Neural progenitor cell (in vitro differentiated cells): ENCODE data around the gene FOXL2NB. TPM values are rescaled to one million over a fixed set of nuclear protein-coding genes. Genes with fewer than 3 reads are reported as not detected.
A peak's percentile ranks its signal among the peaks of the same experiment; 100 is the strongest.
"Not testable (repeated sequence)": the region's sequence is repeated elsewhere in the genome, so short reads cannot be mapped to it uniquely, and the experiment has no call there.

ENCODE experiments used
- DNase-seq: peaks from one replicate; pipeline ENCODE4 v3.0.0-alpha.2; 2016; ENCODE audit warnings: low spot score
- H2AFZ ChIP-seq: fragments of 200-600 bp; sonication (generic); replicated peaks from 2 replicates; pipeline ENCODE4 v1.6.1; 2016; ENCODE audit warnings: antibody characterized with exemption
- H3F3A ChIP-seq: fragments of 200-600 bp; sonication (generic); 2 replicates; pipeline ENCODE4 v1.6.1; 2016; ENCODE audit warnings: antibody characterized with exemption, low read depth
- H3K27ac ChIP-seq: fragments of 200-600 bp; sonication (generic); 2 replicates; pipeline ENCODE4 v1.5.1; 2016; ENCODE audit warnings: mild to moderate bottlenecking
- H3K27me3 ChIP-seq: fragments of 200-600 bp; sonication (generic); 2 replicates; pipeline ENCODE4 v1.6.1; 2016; ENCODE audit warnings: mild to moderate bottlenecking, moderate library complexity
- H3K36me3 ChIP-seq: fragments of 200-600 bp; sonication (generic); 2 replicates; pipeline ENCODE4 v1.5.1; 2016
- H3K4me1 ChIP-seq: fragments of 200-600 bp; sonication (generic); 2 replicates; pipeline ENCODE4 v1.6.1; 2016; ENCODE audit warnings: mixed run types
- H3K4me2 ChIP-seq: fragments of 200-600 bp; sonication (generic); 2 replicates; pipeline ENCODE4 v1.6.1; 2016
- H3K4me3 ChIP-seq: fragments of 200-600 bp; sonication (generic); 2 replicates; pipeline ENCODE4 v1.5.1; 2016
- H3K79me2 ChIP-seq: fragments of 200-600 bp; sonication (generic); 2 replicates; pipeline ENCODE4 v1.6.1; 2016; ENCODE audit warnings: low read depth
- H3K9ac ChIP-seq: fragments of 200-600 bp; sonication (generic); 2 replicates; pipeline ENCODE4 v1.6.1; 2016
- H3K9me3 ChIP-seq: fragments of 200-600 bp; sonication (generic); 2 replicates; pipeline ENCODE4 v1.5.1; 2016; ENCODE audit warnings: low read depth
- H4K20me1 ChIP-seq: fragments of 200-600 bp; sonication (generic); 2 replicates; pipeline ENCODE4 v1.6.1; 2016; ENCODE audit warnings: low read depth
- H3K27ac Mint-ChIP-seq: 3 replicates; pipeline ENCODE4 v1.8.0; 2021; ENCODE audit warnings: mixed read lengths
- H3K27me3 Mint-ChIP-seq: 2 replicates; pipeline ENCODE4 v1.8.0; 2022; ENCODE audit warnings: low read depth, mild to moderate bottlenecking, inconsistent platforms, moderate library complexity, mixed read lengths; ENCODE audit not compliant: insufficient read depth
- H3K36me3 Mint-ChIP-seq: 3 replicates; pipeline ENCODE4 v1.8.0; 2021; ENCODE audit warnings: mixed read lengths
- H3K4me1 Mint-ChIP-seq: 3 replicates; pipeline ENCODE4 v1.8.0; 2021; ENCODE audit warnings: mixed read lengths
- H3K4me3 Mint-ChIP-seq: 3 replicates; pipeline ENCODE4 v1.8.0; 2021; ENCODE audit warnings: mild to moderate bottlenecking, moderate library complexity, mixed read lengths
- H3K9me3 Mint-ChIP-seq: 3 replicates; pipeline ENCODE4 v1.8.0; 2020; ENCODE audit warnings: mixed read lengths
- CTCF ChIP-seq: fragments of 200-600 bp; sonication (generic); IDR thresholded peaks from 2 replicates; pipeline ENCODE4 v1.5.1; 2017; ENCODE audit warnings: antibody characterized with exemption, mild to moderate bottlenecking
- EZH2 ChIP-seq: fragments of 200-600 bp; sonication (generic); IDR thresholded peaks from 2 replicates; pipeline ENCODE4 v1.6.1; 2017; ENCODE audit warnings: antibody characterized with exemption, mild to moderate bottlenecking, moderate library complexity
- EZH2phosphoT487 ChIP-seq: fragments of 200-600 bp; sonication (generic); IDR thresholded peaks from 2 replicates; pipeline ENCODE4 v1.6.1; 2017; ENCODE audit warnings: antibody characterized with exemption
- total RNA-seq: library from RNA; depleted of rRNA; stranded (reverse); fragments of >200 nt; gene quantifications from 2 replicates; pipeline ENCODE4 v1.2.3, GENCODE V29; 2015; ENCODE audit warnings: low replicate concordance

The FOXL2NB gene
- total RNA-seq, 1 donor from 2014 or later: 0.09 TPM

DNA sequence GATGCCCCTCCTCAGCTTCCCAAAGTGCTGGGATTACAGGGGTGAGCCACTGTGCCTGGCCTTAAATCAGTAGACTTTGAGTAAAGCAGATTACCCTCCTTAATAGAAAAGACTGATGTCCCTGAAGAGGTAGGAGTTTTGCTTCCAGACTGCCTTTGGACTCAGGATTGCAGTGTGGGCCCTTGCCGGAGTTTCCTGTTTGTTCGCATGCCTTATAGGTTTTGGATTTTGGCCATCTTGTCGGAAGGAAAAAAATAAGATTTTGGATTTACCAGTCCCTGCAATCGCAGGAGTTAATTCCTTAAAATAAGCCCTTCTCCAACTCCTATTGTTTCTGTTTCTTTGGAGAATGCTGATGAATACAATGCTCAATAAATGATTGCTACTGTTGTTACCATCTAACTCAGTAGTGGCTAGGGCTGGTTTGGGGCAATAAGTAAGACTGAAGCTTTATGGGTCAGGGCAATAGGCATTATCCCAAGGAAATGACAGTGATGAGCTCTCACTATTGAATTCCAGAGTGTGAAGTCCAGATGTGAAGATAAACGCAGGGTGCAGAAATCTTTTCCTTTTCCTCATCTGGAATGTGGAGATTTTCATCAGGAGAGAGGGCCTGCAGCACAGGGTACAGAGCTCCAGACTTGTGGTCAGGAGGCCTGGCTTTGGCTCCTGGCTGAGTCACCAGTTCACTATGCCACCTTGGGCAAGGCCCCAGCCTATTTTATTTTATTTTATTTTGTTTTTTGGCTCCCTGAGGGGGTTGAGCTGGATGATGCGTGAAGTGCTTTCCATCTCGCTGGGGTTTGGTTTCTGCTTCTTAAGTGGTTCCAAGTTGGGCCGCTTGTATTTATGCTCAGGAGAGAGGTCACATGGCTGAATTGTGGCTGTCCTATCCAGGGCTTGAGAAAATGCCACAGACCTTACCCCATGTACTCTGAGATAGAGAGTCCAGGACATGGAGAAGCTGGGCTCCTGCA, 25.4 kb upstream of the FOXL2NB start:
- Histone ChIP-seq H4K20me1 (no peaks in the 10 kb centered on the region), H3K4me3 (no peak overlapping the region), H3K27ac (no peak overlapping the region), H3K4me2 (no peak overlapping the region), H3K79me2 (no peaks in the 10 kb centered on the region), H3K27me3 (peaks cover 15% of the 10 kb centered on the region), H3K9me3 (no peaks in the 10 kb centered on the region), H3K36me3 (no peaks in the 10 kb centered on the region), H3K9ac (no peak overlapping the region), H3F3A (no peaks in the 10 kb centered on the region), H3K4me1 (no peaks in the 10 kb centered on the region), H2AFZ (no peak overlapping the region)
- H3K4me3 Mint-ChIP-seq: no peak overlapping the region
- no peak for TF ChIP-seq CTCF
- TF ChIP-seq EZH2phosphoT487: no peak
- TF ChIP-seq EZH2: no peak
- H3K36me3 Mint-ChIP-seq: no peaks in the 10 kb centered on the region
- H3K27ac Mint-ChIP-seq: no peak overlapping the region
- no peaks in the 10 kb centered on the region for H3K9me3 Mint-ChIP-seq
- H3K4me1 Mint-ChIP-seq: peaks cover 2% of the 10 kb centered on the region
- DNase-seq: no peak
- H3K27me3 Mint-ChIP-seq: peaks cover 6% of the 10 kb centered on the region

- H3F3A ChIP-seq, H3K4me1 ChIP-seq, H2AFZ ChIP-seq, H3K36me3 ChIP-seq, DNase-seq, H3K9ac ChIP-seq, H3K4me2 ChIP-seq, H3K9me3 ChIP-seq, H3K4me3 ChIP-seq, H3K27ac Mint-ChIP-seq, H4K20me1 ChIP-seq, H3K27ac ChIP-seq, H3K36me3 Mint-ChIP-seq, H3K79me2 ChIP-seq, H3K4me3 Mint-ChIP-seq, H3K27me3 Mint-ChIP-seq, H3K4me1 Mint-ChIP-seq, H3K27me3 ChIP-seq, H3K9me3 Mint-ChIP-seq: not testable (repeated sequence)
Measured at GRCh38 chr3:138922400-138922799, 24.6 kb upstream of the FOXL2NB start.

DNA sequence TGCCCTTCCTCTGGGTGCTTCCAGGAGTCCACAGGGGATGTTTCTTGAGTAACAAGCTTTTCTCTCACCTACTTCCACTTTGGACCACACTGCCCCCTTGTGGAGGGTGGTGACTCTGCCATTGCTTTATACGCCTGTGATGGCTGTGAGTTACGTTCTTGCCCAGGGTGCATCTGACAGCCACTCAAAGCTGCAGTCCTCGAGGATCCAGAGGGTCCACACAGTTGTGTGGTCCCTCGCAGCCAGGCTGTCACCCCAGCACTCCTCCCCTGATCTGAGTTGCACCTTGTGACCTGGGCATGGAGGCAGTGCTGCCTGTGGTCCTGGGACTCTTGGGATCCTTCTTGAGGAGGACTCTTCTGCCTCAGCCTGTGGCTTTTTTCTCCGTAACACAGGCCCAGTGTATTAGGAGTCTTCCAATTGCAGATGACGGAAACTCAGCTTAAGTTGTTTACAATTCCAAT, 23.5 kb upstream of the FOXL2NB start:
- H3K4me3 Mint-ChIP-seq: no peak overlapping the region

More for the DNA sequence above, 23.5 kb upstream of the FOXL2NB start:
- Histone ChIP-seq H3K9ac (no peak overlapping the region), H2AFZ (peak overlapping the region; percentile 65), H3K9me3 (no peaks in the 10 kb centered on the region), H3K36me3 (no peaks in the 10 kb centered on the region), H3F3A (no peaks in the 10 kb centered on the region), H3K4me3 (no peak overlapping the region), H3K27ac (no peak overlapping the region), H3K4me1 (no peaks in the 10 kb centered on the region), H3K27me3 (peaks cover 6% of the 10 kb centered on the region), H3K79me2 (no peaks in the 10 kb centered on the region), H4K20me1 (no peaks in the 10 kb centered on the region), H3K4me2 (no peak overlapping the region)
- no peaks in the 10 kb centered on the region for H3K9me3 Mint-ChIP-seq
- peaks cover 2% of the 10 kb centered on the region for H3K4me1 Mint-ChIP-seq
- H3K36me3 Mint-ChIP-seq: no peaks in the 10 kb centered on the region
- peak; percentile 97 for TF ChIP-seq CTCF
- no peak for TF ChIP-seq EZH2phosphoT487
- no peak for TF ChIP-seq EZH2
- peak overlapping the region; percentile 42 for H3K27ac Mint-ChIP-seq
- DNase-seq: peak; percentile 88
- H3K27me3 Mint-ChIP-seq: peaks cover 2% of the 10 kb centered on the region
